Retinal pigment epithelial cell (primary cell): ENCODE data around the gene NR2F2.
A peak's percentile ranks its signal among the peaks of the same experiment; 100 is the strongest.

Source experiments
- DNase-seq: peaks from one replicate; pipeline ENCODE4 v3.0.0-alpha.2; 2010; ENCODE audit warnings: low read depth
- H3K4me3 ChIP-seq: 2 replicates; pipeline ENCODE4 v1.5.1; 2011; ENCODE audit warnings: mild to moderate bottlenecking, low read length, control low read depth, moderate library complexity
- TF ChIP-seq, protein P1 (sequence below): conservative IDR thresholded peaks from 2 replicates; pipeline ENCODE4 v1.5.1; 2011; ENCODE audit warnings: low read depth, low read length, control low read depth, inconsistent platforms

NR2F2 gene

GRCh38 chr15:96328181-96328876, 2.2 kb upstream of the NR2F2 start:
- DNase-seq = no peak
- TF ChIP-seq, protein P1, sequence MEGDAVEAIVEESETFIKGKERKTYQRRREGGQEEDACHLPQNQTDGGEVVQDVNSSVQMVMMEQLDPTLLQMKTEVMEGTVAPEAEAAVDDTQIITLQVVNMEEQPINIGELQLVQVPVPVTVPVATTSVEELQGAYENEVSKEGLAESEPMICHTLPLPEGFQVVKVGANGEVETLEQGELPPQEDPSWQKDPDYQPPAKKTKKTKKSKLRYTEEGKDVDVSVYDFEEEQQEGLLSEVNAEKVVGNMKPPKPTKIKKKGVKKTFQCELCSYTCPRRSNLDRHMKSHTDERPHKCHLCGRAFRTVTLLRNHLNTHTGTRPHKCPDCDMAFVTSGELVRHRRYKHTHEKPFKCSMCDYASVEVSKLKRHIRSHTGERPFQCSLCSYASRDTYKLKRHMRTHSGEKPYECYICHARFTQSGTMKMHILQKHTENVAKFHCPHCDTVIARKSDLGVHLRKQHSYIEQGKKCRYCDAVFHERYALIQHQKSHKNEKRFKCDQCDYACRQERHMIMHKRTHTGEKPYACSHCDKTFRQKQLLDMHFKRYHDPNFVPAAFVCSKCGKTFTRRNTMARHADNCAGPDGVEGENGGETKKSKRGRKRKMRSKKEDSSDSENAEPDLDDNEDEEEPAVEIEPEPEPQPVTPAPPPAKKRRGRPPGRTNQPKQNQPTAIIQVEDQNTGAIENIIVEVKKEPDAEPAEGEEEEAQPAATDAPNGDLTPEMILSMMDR = no peak
- peak overlapping the region; percentile 70 for H3K4me3 ChIP-seq

GRCh38 chr15:96328877-96329195, 1.7 kb upstream of the NR2F2 start:
- no peak for DNase-seq
- no peak overlapping the region for H3K4me3 ChIP-seq
- TF ChIP-seq, protein P1 = no peak

DNA sequence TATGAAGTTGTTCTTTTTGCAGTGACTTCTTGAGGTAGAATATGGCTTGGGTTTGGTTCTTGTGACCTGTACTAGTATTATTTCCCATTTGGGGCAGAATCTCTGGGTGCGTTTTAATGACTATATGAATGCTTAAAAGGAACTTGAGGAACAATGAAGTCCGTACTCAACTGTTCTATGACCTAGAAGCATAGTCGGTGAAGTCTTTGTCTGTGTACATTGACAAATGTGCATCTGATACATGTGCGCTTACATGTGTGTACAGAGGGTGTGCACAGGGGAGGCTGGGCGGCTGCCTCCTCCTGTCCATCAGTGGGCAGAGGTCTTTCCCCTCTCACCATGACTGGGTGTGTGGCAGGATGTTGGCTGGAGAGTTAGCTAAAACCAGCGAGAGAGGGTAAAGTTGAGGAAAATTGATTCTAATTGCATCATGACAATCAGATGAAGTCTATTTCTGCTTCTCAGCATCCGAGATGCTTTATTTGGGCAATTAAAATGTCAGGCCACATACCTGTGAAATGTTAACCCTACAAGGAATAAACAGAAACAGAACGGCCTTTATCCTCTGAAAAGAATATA, 1.0 kb upstream of the NR2F2 start:
- no peak for DNase-seq
- H3K4me3 ChIP-seq = peak overlapping the region; percentile 72
- TF ChIP-seq, protein P1 = no peak

GRCh38 chr15:96330064-96330449, 443 bp upstream of the NR2F2 start:
- no peak for DNase-seq
- TF ChIP-seq, protein P1 = no peak
- H3K4me3 ChIP-seq = peak overlapping the region; percentile 72

DNA sequence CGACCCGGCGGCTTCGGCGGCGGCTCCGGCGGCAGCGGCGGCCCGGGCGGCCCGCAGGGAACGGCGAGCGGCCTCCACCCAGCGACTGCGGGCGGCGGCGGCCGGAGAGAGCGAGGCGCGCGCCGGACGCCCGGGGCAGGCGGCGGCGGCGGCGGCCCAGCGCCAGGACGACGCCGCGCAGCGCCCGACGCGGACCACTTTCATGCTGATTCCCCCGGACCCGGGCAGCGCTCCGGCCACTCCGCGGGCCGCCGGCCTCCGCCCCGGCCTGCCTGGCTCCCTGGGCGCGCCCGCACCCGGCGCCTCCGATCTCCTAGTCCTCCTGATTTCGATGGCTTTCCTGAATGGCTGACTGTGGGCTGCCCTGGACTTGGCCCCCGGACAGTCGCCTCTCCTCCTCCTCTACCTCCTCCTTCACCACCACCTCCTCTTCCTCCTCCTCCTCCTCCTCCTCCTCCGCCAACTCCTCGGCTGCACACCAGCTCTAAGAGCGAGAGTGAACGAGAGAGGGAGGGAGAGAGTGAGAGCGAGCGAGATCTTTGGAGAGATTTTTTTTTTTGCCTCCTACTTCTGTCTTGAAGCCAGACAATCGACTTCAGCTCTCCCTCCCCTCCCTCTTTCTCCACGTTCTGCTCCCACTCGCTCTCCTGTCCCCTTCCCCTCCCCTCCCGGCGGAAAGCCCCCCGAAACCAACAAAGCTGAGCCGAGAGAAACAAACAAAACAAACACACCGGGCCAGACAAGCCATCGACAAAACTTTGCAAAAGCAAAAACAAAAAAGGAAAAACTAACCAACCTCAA, 844 bp downstream of the NR2F2 start:
- no peak for DNase-seq
- peak overlapping the region; percentile 96 for H3K4me3 ChIP-seq
- TF ChIP-seq, protein P1 = no peak

- DNase-seq = no peak
- peak overlapping the region; percentile 96 for H3K4me3 ChIP-seq
- TF ChIP-seq, protein P1 = no peak
Measured at GRCh38 chr15:96331945-96332636, 1.6 kb downstream of the NR2F2 start.
